H1 (cell line): ENCODE data around the gene TNS3. TPM values are rescaled to one million over a fixed set of nuclear protein-coding genes. Genes with fewer than 3 reads are reported as not detected.

ENCODE experiments used
- CTCF ChIA-PET: fragments of 300-600 bp; sonication (Branson Sonifier 250); formaldehyde crosslinking; loops from one replicate; lab custom pipeline; 2021; ENCODE audit not compliant: partially characterized antibody; lab: Charles Lee
- POLR2A ChIA-PET: fragments of 300-600 bp; sonication (Branson Sonifier 250); formaldehyde crosslinking; loops from one replicate; lab custom pipeline; 2021; ENCODE audit warnings: inconsistent platforms; ENCODE audit not compliant: partially characterized antibody; lab: Charles Lee
- DNase-seq, 2 experiments: peaks; one replicate each; pipeline versions ENCODE4 v3.0.0 to v3.0.0-alpha.2; 2010 to 2022; ENCODE audit warnings: low spot score in 2 of 2, low read depth in 1 of 2, mixed read lengths in 1 of 2
- FAIRE-seq: peaks from 2 replicates; lab custom pipeline; 2011; peaks lifted over from hg19 to GRCh38; lab: Jason Lieb, UNC
- H2AFZ ChIP-seq: 2 replicates; pipeline ENCODE4 v1.8.1; 2012; ENCODE audit warnings: low read length, inconsistent platforms
- H2AK5ac ChIP-seq: 2 replicates; pipeline ENCODE4 v1.6.1; 2013; ENCODE audit warnings: low read depth, low read length
- H2BK120ac ChIP-seq: replicated peaks from 2 replicates; pipeline ENCODE3; 2013; ENCODE audit warnings: low read depth, low read length, inconsistent platforms
- H2BK12ac ChIP-seq: 2 replicates; pipeline ENCODE4 v1.6.1; 2013; ENCODE audit warnings: low read depth, low read length
- H2BK15ac ChIP-seq: 2 replicates; pipeline ENCODE4 v1.6.1; 2013; ENCODE audit warnings: low read length
- H2BK20ac ChIP-seq: 2 replicates; pipeline ENCODE4 v1.6.1; 2013; ENCODE audit warnings: low read length
- H2BK5ac ChIP-seq: 2 replicates; pipeline ENCODE4 v1.6.1; 2013; ENCODE audit warnings: low read depth, low read length
- H3K14ac ChIP-seq: 2 replicates; pipeline ENCODE4 v1.6.1; 2013; ENCODE audit warnings: inconsistent platforms; ENCODE audit not compliant: insufficient read length
- H3K18ac ChIP-seq: 2 replicates; pipeline ENCODE4 v1.6.1; 2013; ENCODE audit warnings: low read length; ENCODE audit errors: extremely low read depth
- H3K23ac ChIP-seq: 2 replicates; pipeline ENCODE4 v1.6.1; 2013; ENCODE audit warnings: inconsistent platforms; ENCODE audit not compliant: insufficient read length
- H3K23me2 ChIP-seq: 2 replicates; pipeline ENCODE4 v1.6.1; 2013; ENCODE audit warnings: low read depth, low read length
- H3K27ac ChIP-seq: 2 replicates; pipeline ENCODE4 v1.6.1; 2011; ENCODE audit warnings: low read depth, low read length, inconsistent platforms
- H3K27me3 ChIP-seq, 4 experiments: replicated peaks in 1 of 4; 1 replicate in 1 of 4; 2 replicates in 3 of 4; pipeline versions ENCODE4 v1.6.1 to v1.8.1; 2011 to 2013; ENCODE audit warnings: low read length in 3 of 4, mild to moderate bottlenecking in 3 of 4, inconsistent platforms in 2 of 4, mixed read lengths in 2 of 4, moderate library complexity in 1 of 4; ENCODE audit not compliant: control insufficient read depth in 3 of 4, insufficient read depth in 3 of 4; ENCODE audit errors: extremely low read depth in 1 of 4
- H3K36me3 ChIP-seq, 4 experiments: 2 replicates each; pipeline versions ENCODE4 v1.6.1 to v1.8.1; 2011 to 2013; ENCODE audit warnings: mild to moderate bottlenecking in 4 of 4, low read length in 3 of 4, moderate library complexity in 2 of 4, control low read depth in 1 of 4, inconsistent platforms in 1 of 4; ENCODE audit not compliant: insufficient read depth in 4 of 4, control insufficient read depth in 2 of 4
- H3K4ac ChIP-seq: replicated peaks from 2 replicates; pipeline ENCODE3; 2013; ENCODE audit warnings: low read length, low read depth, mixed read lengths, inconsistent platforms; ENCODE audit not compliant: insufficient read length
- H3K4me1 ChIP-seq, 4 experiments: replicated peaks in 1 of 4; 1 replicate in 1 of 4; 2 replicates in 3 of 4; pipeline versions ENCODE4 v1.6.1 to v1.8.1; 2011 to 2013; ENCODE audit warnings: low read length in 3 of 4, inconsistent platforms in 2 of 4, mixed read lengths in 1 of 4; ENCODE audit not compliant: insufficient read depth in 4 of 4, control insufficient read depth in 3 of 4
- H3K4me2 ChIP-seq, 2 experiments: 2 replicates each; pipeline versions ENCODE4 v1.6.1 to v1.8.1; 2011 to 2013; ENCODE audit warnings: low read depth in 2 of 2, low read length in 2 of 2, control low read depth in 1 of 2, inconsistent platforms in 1 of 2, mild to moderate bottlenecking in 1 of 2; ENCODE audit not compliant: insufficient read depth in 1 of 2
- H3K4me3 ChIP-seq, 4 experiments: fragments of 200-600, 300-600 bp in 1 of 4; sonication (generic), shearing (Covaris generic), sonication (Bioruptor Twin) in 1 of 4; 2 replicates each; pipeline versions ENCODE4 v1.5.1 to v1.8.1; 2011 to 2016; ENCODE audit warnings: low read length in 4 of 4, low read depth in 3 of 4, control low read depth in 2 of 4, inconsistent platforms in 2 of 4, mild to moderate bottlenecking in 2 of 4, mixed read lengths in 1 of 4, moderate library complexity in 1 of 4; ENCODE audit not compliant: insufficient read depth in 2 of 4; ENCODE audit errors: extremely low read depth in 1 of 4
- H3K56ac ChIP-seq: replicated peaks from 2 replicates; pipeline ENCODE3; 2013; ENCODE audit warnings: low read depth, mild to moderate bottlenecking, mixed read lengths, low read length, inconsistent platforms; ENCODE audit not compliant: insufficient read length
- H3K79me1 ChIP-seq: 2 replicates; pipeline ENCODE4 v1.6.1; 2013; ENCODE audit warnings: low read depth, low read length, control low read depth
- H3K79me2 ChIP-seq, 2 experiments: 2 replicates each; pipeline versions ENCODE4 v1.6.1 to v1.8.1; 2012 to 2013; ENCODE audit warnings: low read length in 2 of 2, mild to moderate bottlenecking in 2 of 2, inconsistent platforms in 1 of 2; ENCODE audit not compliant: insufficient read depth in 2 of 2, control insufficient read depth in 1 of 2
- H3K9ac ChIP-seq, 4 experiments: replicated peaks in 1 of 4; 1 replicate in 1 of 4; 2 replicates in 3 of 4; pipeline versions ENCODE4 v1.6.1 to v1.8.1; 2011 to 2013; ENCODE audit warnings: low read depth in 3 of 4, low read length in 3 of 4, control low read depth in 2 of 4, mild to moderate bottlenecking in 2 of 4, moderate library complexity in 2 of 4, inconsistent platforms in 1 of 4; ENCODE audit errors: extremely low read depth in 1 of 4
- H3K9me3 ChIP-seq, 2 experiments: 2 replicates each; pipeline versions ENCODE4 v1.6.1 to v1.8.1; 2012 to 2013; ENCODE audit warnings: mild to moderate bottlenecking in 2 of 2, moderate library complexity in 2 of 2, control low read depth in 1 of 2, inconsistent platforms in 1 of 2, low read depth in 1 of 2, low read length in 1 of 2, mixed read lengths in 1 of 2; ENCODE audit not compliant: insufficient read depth in 2 of 2
- H4K20me1 ChIP-seq, 2 experiments: replicated peaks in 1 of 2; 2 replicates each; pipeline versions ENCODE3 to v1.8.1; 2011 to 2013; ENCODE audit warnings: inconsistent platforms in 2 of 2, low read length in 2 of 2, mild to moderate bottlenecking in 1 of 2; ENCODE audit not compliant: insufficient read depth in 2 of 2, control insufficient read depth in 1 of 2
- H4K5ac ChIP-seq: 2 replicates; pipeline ENCODE4 v1.6.1; 2013; ENCODE audit warnings: low read length, low read depth, mixed read lengths, inconsistent platforms; ENCODE audit not compliant: insufficient read length
- H4K8ac ChIP-seq: 2 replicates; pipeline ENCODE4 v1.8.0; 2013; ENCODE audit warnings: mild to moderate bottlenecking, moderate library complexity, low read length, inconsistent platforms; ENCODE audit not compliant: insufficient read depth; ENCODE audit errors: extremely low read depth
- H4K91ac ChIP-seq: replicated peaks from 2 replicates; pipeline ENCODE3; 2013; ENCODE audit warnings: low read length, mixed read lengths, inconsistent platforms; ENCODE audit not compliant: insufficient read length
- ATF3 ChIP-seq: IDR thresholded peaks from 2 replicates; pipeline ENCODE4 v1.6.1; 2011; ENCODE audit warnings: low read depth, mild to moderate bottlenecking, low read length; ENCODE audit not compliant: insufficient read depth
- BRCA1 ChIP-seq: IDR thresholded peaks from 2 replicates; pipeline ENCODE4 v1.6.1; 2012; ENCODE audit warnings: low read depth, low read length, improper control_type of control experiment
- FOSL1 ChIP-seq: IDR thresholded peaks from 2 replicates; pipeline ENCODE4 v1.6.1; 2011; ENCODE audit warnings: mild to moderate bottlenecking, low read depth, low read length, moderate library complexity; ENCODE audit not compliant: insufficient read depth
- PHF8 ChIP-seq: fragments of 200-600 bp; sonication (generic); conservative IDR thresholded peaks from 2 replicates; pipeline ENCODE4 v1.7.1; 2012; ENCODE audit warnings: low read depth, mild to moderate bottlenecking, inconsistent platforms, low read length, moderate library complexity
- SIN3A ChIP-seq, 2 experiments: IDR thresholded peaks in 1 of 2; conservative IDR thresholded peaks in 1 of 2; 2 replicates each; pipeline ENCODE4 v1.6.1; 2011 to 2012; ENCODE audit warnings: low read length in 2 of 2, improper control_type of control experiment in 1 of 2, low read depth in 1 of 2, mild to moderate bottlenecking in 1 of 2
- WGBS, 2 experiments: shearing (Covaris generic) in 1 of 2; methylation state at CpG; one replicate each; pipeline versions ENCODE4 v1.1.6 to v1.1.7; 2013 to 2015; ENCODE audit warnings: low lambda C conversion rate in 2 of 2, mixed read lengths in 2 of 2, inconsistent platforms in 1 of 2, low coverage in 1 of 2, missing lambda C conversion rate in 1 of 2; ENCODE audit not compliant: insufficient replicate concordance in 2 of 2, insufficient coverage in 1 of 2, insufficient read length in 1 of 2; ENCODE audit errors: extremely low coverage in 1 of 2, missing lambda C conversion rate in 1 of 2; 5-methylcytosine and 5-hydroxymethylcytosine counted together
- polyA plus RNA-seq, 7 experiments: library from polyadenylated mRNA; depleted of rRNA in 3 of 7; stranded (reverse) in 5 of 7; unstranded in 2 of 7; fragments of >200 nt in 5 of 7; fragments of 200-250 nt in 2 of 7; gene quantifications; 1 replicate in 5 of 7; 2 replicates in 1 of 7; 4 replicates in 1 of 7; pipeline versions ENCODE4 v1.2.1 to v1.2.3, GENCODE V29; 2011 to 2013; ENCODE audit warnings: missing spikeins in 2 of 7, mixed read lengths in 2 of 7
- total RNA-seq: library from RNA; stranded (reverse); fragmentation: NEBNext Ultra II Directional; extraction: Animal tissue kit (Norgen Biotek cat#: 25700); gene quantifications from 2 replicates; pipeline ENCODE4 v1.2.1, GENCODE V29; 2021

TNS3 gene
- total and polyA plus RNA-seq, 2 of the 8 experiments (the other 6 are each of a cell fraction or from before 2014, with no cell fraction given) = 11.9 to 24.2 TPM

- Histone ChIP-seq H2AK5ac (no peak overlapping the region), H3K23ac (no peak overlapping the region), H3K9me3 (no peaks in the 10 kb centered on the region), H3K27ac (no peak overlapping the region), H3K4ac (no peak overlapping the region), H3K4me3 (no peak overlapping the region), H3K56ac (no peak overlapping the region), H4K20me1 (peaks cover 0 to 2% of the 10 kb centered on the region in 2 experiments), H3K9ac (no peak overlapping the region), H3K36me3 (peaks cover 0 to 3% (median under 1%) of the 10 kb centered on the region in 4 experiments; a peak in 4 of 8 replicates), H4K91ac (no peak overlapping the region), H3K79me2 (no peaks in the 10 kb centered on the region), H2BK12ac (no peak overlapping the region), H4K5ac (no peak overlapping the region), H3K14ac (no peak overlapping the region), H3K23me2 (no peaks in the 10 kb centered on the region), H2BK5ac (no peak overlapping the region), H3K4me1 (peaks cover 0 to 8% (median 2%) of the 10 kb centered on the region in 4 experiments; a peak in 3 of 7 replicates), H4K8ac (no peak overlapping the region), H3K79me1 (no peaks in the 10 kb centered on the region; the same call in 1 of the 2 replicates), H2BK15ac (no peak overlapping the region), H3K27me3 (no peaks in the 10 kb centered on the region), H2AFZ (no peak overlapping the region), H3K18ac (no peak overlapping the region), H2BK20ac (no peak overlapping the region), H3K4me2 (no peak overlapping the region), H2BK120ac (no peak overlapping the region)
- DNase-seq = peak in 1 of 2 experiments; percentile 22
- ChIA-PET POLR2A (interaction anchor here (1.3 to 1.4 kb wide), 2 partner anchors 12 to 26 kb away, joined by 3 read pairs; no protein-coding TSS in a partner anchor), CTCF (interaction anchor here (0.6 to 4.1 kb wide), 20 partner anchors 9 to 1903 kb away, joined by 3 to 26 read pairs (median 4); no protein-coding TSS in a partner anchor)
- 88% methylated on average over 10 of the region's 10 CpGs; no CpG with 5 or more reads in 1 of the 2 experiments for WGBS, 2 experiments
- no peak for FAIRE-seq
- TF ChIP-seq PHF8 = no peak
- no peak for TF ChIP-seq SIN3A (conservative IDR thresholded peaks at IDR 0.05 in 1 of 2, IDR thresholded peaks at IDR 0.05 in 1 of 2; ENCODE audit: low read depth in 1 of 2, low read length in 2 of 2)
- no peak for TF ChIP-seq BRCA1
- TF ChIP-seq ATF3 = no peak
- no peak for TF ChIP-seq FOSL1
Observed at GRCh38 chr7:47301657-47302295, 280.1 kb downstream of the TNS3 start.
